GM18519 (cell line): ENCODE measurements around the gene RASSF1.

ENCODE experiments used
- ATAC-seq: cut with Tn5 transposase; IDR thresholded peaks from one replicate; pipeline ENCODE4 v1.9.1; 2021; ENCODE audit warnings: mild to moderate bottlenecking, moderate library complexity; ENCODE audit not compliant: unreplicated experiment, low FRiP score

RASSF1 gene

GRCh38 chr3:50369012-50369670 is 28.5 kb upstream of the RASSF1 start:
- no peak for ATAC-seq

DNA sequence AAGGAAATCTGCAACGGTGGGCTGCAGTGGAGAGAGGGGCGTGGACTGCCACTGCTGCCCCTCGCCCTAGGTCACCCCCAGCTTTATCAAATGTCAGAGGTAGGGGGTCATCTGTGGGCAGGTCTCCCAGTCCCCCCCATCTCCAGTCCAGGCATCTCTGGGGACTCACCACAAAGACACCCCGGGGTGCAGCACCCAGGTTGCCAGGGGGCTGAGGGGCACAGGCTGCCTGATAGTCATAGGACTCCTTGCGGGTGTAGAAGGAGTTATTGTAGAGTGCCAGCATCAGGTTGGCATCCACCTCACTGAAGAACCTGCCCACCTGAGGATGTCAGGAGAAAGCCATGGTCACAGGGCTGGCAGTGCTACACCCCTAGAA is 25.2 kb upstream of the RASSF1 start:
- no peak for ATAC-seq

DNA sequence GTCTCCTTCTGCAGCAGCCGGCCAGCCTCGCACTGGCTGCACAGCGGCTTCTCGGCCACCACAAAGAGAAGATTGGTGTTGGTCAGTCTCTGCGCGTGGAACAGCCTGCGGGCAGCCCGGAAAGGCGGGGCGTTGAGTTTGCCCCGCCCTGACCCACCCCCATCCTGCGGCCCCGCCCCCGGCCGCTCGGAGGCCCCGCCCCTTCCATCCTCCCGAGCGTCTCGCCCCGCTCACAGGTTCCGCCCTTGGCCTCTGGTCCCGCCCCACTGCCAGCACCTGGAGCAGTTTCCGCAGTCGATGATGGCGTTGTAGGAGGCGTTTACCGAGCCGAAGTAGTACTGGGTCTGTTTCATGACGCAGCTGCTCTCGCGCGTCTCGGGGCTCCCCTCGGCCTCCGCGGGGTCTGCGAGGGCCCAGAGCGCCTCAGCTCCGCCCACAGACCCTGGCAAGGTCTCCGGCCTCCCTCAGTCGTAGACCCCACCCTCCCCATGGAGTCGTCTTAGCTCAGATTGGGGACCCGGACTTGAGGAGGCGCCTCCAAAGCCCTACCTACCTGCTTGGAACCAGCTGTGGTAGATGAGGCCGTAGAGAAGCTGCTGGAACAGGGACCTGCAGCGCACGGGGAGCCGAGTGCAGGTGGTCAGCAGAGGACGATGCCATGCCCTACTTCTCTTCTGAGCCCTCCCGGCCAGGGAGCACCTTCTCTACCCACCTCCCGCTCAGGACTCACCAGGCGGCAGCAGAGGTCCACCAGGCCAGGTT is 24.6 kb upstream of the RASSF1 start:
- peak; percentile 68 for ATAC-seq

- ATAC-seq = no peak
These were observed 24.0 kb upstream of the RASSF1 start for GRCh38 chr3:50364573-50365079.

- no peak for ATAC-seq
These were observed 19.1 kb upstream of the RASSF1 start for GRCh38 chr3:50359760-50360110.

DNA sequence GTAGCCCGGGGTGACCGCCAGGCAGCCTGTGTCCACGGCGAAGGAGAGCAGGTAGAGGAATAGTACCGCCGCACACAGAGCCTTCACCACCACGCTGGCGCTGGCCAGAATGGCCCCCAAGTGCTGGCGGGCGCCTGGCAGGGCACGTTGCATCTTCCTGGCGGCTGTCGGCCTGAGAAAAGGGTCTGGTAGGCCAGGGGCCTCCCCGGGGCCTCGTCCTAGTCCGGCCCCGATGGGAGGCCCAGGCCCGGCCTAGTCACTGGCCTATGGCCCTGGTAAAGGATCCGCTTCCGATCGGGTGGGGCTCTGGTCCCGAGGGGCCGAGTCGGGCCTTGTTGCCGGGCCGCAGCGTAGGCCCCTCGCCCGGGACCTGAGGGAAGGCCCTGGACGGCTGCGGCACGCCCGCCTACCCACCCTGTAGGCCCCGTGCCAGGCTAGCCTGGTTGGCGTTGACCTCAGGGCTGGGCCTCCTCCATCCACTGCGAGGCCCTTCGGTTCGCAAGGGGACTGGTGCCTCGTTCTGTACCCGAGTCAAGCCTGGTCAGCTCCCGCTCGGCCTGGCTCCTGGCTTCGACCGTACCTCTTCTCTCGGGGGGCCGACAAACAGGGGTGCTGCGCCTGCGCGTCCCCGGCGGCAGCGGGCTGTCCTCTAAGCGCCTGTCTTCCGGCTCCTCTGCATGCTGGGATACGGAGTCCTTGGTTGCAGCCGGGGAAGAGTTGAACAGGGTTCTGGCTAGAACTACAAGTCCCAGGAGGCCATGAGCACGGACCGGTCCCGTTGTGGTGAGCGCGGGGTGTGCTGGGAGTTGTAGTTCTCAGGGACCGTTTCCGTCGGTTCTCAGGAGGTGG is 18.5 kb upstream of the RASSF1 start, which contains the start of gene TMEM115:
Gene TMEM115, minus strand, starts transcription at position 611 of the 849 bp plus-strand sequence. Its CDS starts 458 bp downstream, at position 153.
- peak; percentile 96 for ATAC-seq

- no peak for ATAC-seq
These were observed 17.8 kb upstream of the RASSF1 start for GRCh38 chr3:50358355-50358910.

DNA sequence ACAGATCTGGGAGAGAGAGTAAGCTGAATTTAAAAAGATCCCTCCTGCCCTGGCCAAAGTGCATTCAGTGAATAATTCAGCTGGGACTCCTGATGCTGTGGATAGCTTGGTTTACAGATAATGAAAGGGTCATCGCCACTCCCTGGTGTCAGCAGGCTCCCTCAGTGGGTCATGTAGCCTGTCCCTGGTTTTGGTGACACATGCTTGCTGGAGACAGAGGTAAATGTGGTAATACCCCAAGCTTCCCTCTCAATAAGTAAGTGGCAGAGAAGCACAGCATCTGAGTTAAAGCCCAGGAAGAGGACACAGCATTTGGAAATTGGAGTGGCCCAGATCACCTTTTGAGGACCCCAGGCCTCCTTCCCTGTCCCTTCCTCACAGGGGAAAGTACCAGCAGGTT is 16.8 kb upstream of the RASSF1 start:
- no peak for ATAC-seq

- ATAC-seq = no peak
These were observed 15.9 kb upstream of the RASSF1 start for GRCh38 chr3:50356553-50356952.

DNA sequence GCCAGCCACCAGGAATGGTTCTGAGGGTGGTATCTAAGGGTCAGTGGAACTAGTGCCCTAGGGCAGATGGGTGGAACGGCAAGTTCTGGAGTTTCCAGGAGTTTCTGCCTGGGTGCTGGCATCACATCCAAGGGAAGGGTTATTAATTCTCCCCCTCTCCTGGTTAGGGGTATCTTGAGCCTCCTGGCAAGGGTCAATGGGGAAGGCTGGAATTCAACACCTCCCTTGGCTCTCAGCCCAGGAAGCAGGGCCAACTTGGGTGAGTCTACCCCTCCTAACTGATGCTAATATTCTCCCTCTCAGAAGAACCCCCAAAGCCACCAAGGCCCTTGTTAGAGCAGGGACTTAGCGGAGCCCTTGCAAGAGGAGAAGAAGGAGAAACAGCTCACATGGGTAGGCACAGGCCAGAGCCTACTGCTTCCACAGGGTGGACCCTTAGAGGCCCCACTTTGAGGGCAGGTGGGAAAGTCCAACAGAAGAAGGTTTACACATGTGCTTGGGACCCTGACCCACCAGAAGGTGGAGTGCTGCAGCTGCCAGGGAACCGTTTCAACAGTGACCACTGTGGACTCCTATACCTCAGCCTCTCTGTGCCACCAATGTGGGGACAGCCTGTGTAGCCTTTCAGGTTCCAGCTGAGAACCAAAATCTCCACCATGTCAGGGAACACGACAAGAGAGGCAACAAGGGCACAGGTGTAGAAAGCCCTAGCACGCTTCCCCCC is 15.4 kb upstream of the RASSF1 start:
- ATAC-seq = no peak

GRCh38 chr3:50354850-50355249 is 14.2 kb upstream of the RASSF1 start:
- ATAC-seq = no peak

- ATAC-seq = no peak
These were observed 13.6 kb upstream of the RASSF1 start for GRCh38 chr3:50354186-50354764.

- no peak for ATAC-seq
These were observed 12.8 kb upstream of the RASSF1 start for GRCh38 chr3:50353245-50354004.

DNA sequence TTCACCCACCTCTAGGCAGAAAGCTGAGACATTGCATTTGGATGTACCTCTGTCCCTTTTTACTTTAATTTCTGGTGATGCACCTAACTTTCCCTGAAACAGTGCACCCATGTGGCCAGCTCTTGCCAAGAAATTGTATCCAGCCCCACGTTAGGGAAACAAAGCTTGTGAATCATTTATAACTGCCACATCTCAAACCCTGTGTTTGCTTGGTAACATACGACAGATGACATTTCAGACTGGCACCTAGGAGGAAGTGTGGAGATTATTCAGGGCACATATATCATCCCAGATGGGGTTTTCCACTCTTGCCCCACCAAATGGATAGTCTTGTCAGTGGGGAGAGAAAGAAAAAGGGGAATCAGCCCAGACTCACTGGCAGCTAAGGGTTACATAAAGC is 12.1 kb upstream of the RASSF1 start:
- no peak for ATAC-seq

DNA sequence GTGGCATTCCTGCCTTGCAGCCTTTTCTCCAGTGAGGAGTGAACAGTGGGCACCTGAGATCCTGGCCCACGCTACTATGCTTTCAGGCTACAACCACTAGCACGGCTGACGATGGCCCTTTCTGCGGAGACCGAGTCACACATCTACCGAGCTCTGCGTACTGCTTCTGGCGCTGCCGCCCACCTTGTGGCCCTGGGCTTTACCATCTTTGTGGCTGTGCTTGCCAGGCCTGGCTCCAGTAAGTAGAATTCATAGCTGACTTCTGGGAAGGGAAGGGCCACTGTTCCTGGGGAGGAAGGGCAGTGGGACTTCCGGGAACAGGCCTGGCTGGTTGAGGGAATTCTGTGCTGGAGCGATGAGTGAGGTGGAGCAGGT is 10.7 kb upstream of the RASSF1 start:
- no peak for ATAC-seq

DNA sequence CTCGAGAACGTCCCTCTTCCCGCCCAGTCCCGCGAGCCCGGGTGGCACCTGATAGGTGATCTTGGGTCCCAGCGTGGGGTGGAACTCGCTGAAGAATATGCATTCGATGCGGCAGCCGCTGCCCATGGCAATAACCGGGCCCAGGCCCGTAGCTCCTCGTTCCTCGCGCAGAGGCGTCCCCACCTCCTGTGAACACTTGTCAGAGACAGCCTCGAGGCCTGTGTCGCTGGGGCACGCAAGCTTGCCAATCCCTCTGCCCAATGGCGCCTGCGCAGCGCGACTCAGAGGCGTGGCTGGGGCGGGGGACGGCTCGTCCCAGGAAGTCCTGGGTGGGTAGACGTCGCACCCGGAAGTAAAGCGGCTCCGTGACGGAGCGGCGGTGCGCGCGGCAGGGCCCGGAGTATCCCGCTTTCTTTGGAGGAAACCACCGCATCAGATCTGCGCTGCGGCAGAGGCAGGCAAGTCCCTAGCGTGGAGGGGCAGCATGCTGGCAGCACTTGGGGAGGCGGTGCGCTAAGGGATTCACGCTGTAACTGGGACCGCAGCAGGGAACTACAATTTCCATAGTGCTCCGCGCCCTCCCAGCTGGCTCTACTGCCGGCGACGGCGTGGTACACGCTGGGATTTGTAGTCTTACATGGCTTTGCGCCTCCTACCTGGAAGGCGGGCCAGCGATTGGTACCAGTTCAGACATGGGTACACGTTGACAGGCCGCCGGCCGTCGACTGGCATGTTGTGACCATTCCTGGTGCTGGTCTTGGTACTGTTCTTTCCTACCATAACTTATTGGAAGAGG is 10.1 kb upstream of the RASSF1 start, which contains the start of the genes CYB561D2 and NPRL2:
Gene CYB561D2, plus strand, starts transcription at position 336 of the 796 bp plus-strand sequence. CDS start 572 bp downstream, outside the sequence.
Gene NPRL2, minus strand, starts transcription at position 249 of the 796 bp plus-strand sequence. Its CDS starts 123 bp downstream, at position 126.
- peak; percentile 64 for ATAC-seq

- ATAC-seq = no peak
These were observed 9.5 kb upstream of the RASSF1 start for GRCh38 chr3:50350213-50350526.

GRCh38 chr3:50347187-50347813 is 6.7 kb upstream of the RASSF1 start:
- ATAC-seq = no peak
